UCSD-AML1 (cell line): Measurements from ENCODE around the gene HEXD.

Source experiments
- DNase-seq: peaks from one replicate; lab custom pipeline; 2025; ENCODE audit not compliant: unreplicated experiment; lab: John Stamatoyannopoulos, UW

The HEXD gene

DNA sequence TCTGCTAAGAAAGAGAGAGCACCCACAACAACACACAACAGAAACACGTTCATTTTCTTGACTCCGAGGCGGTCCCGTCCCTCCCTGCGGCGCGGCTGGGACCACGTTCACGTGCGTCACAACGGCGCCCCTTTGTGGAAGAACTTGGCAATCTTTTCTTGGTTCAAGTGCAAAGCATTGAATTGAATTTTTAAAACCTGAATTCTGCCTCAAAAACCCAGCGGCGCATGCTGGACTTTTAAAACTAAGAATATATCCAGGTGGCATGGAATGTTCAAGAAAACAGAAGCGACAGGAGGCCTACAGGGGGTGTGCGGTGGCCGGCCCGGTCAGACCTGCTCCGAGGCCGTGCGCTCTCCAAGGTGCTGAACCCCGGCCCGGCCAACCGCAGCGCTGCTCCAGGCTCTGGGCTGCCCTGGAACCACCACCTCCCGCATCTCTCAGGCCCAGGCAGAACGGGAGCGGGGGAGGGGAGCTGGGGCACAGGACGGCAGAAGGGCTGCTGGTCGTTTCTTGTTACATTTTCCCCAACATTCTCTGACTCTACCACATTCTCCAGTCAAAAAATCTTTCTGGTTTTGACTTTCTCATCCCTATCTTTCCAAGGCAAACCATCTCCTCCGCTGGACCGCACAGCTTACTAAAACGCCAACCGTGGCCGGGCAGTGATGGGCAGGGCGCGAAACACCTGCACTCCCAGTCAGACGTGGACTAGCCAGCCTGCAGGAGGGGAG lies 3.4 kb upstream of the HEXD start:
- DNase-seq: peak; percentile 74

DNA sequence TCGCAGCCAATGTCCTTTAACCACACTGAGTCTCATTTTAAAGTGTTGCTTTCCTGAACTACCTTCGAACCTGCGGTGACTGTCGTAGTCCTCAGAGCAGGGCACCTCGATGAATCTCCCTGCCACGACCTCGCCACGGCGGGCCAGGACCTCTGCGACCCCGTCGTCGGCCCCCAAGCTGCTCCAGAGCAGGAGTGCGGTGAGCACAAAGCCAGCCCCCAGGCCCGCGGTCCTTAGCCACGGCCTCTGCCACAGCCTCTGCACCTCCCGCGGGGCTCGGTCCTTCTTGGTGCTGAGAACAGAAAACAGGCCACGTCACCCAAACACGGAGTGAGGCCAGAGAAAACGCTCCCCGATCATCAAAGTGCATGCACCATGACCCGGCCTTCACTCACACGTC lies 2.8 kb upstream of the HEXD start:
- DNase-seq: no peak

GRCh38 chr17:82415786-82416185 lies 2.4 kb upstream of the HEXD start:
- DNase-seq: no peak

- no peak for DNase-seq
These were observed 1.9 kb upstream of the HEXD start for GRCh38 chr17:82416264-82416663.

- DNase-seq: no peak
These were observed 1.4 kb upstream of the HEXD start for GRCh38 chr17:82416771-82417170.

DNA sequence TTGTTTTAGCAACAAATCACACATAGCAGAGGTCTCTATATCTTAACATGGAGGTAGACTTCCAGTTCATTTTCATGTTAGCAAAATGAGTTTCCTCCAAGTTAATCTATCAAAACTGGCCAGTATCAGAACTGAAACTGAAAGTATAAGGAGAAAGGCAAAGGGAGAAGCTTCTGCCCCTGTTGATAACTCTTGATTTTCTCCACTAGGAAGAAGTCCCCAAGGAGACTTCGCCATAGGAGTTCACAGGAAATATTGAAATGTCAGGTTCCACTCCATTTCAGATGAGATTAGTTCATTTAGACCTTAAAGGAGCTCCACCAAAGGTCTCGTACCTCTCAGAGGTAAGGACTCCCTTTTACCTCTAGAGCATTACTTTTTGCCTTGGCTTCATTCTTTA lies 1.4 kb downstream of the HEXD start:
- DNase-seq: no peak

- DNase-seq: peak; percentile 58
These were observed 6.1 kb downstream of the HEXD start for GRCh38 chr17:82424001-82424862.

- DNase-seq: no peak
These were observed 6.7 kb downstream of the HEXD start for GRCh38 chr17:82424863-82425159.

DNA sequence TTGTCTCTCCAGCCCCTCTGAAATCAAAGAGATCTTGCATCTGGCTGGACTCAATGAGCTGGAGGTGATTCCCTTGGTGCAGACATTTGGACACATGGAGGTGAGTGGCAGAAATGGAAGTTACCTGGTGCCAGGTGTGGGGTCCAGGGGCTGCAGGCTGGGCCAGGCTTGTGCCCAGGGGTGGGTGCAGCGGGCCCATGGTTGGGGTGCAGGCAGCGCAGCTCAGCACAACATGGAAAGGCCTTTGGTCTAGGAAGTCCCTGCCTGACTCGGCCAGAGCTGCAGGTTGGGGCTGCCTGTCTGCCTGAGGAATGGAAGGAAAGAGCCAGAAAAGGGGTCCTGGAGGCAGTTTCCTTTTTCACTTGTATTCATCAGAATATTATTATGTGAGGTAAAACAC lies 10.4 kb downstream of the HEXD start:
- no peak for DNase-seq

- no peak for DNase-seq
These were observed 11.7 kb downstream of the HEXD start for GRCh38 chr17:82429824-82430223.

GRCh38 chr17:82432017-82432416 lies 13.9 kb downstream of the HEXD start:
- DNase-seq: no peak

- no peak for DNase-seq
These were observed 15.5 kb downstream of the HEXD start for GRCh38 chr17:82433560-82434215.

DNA sequence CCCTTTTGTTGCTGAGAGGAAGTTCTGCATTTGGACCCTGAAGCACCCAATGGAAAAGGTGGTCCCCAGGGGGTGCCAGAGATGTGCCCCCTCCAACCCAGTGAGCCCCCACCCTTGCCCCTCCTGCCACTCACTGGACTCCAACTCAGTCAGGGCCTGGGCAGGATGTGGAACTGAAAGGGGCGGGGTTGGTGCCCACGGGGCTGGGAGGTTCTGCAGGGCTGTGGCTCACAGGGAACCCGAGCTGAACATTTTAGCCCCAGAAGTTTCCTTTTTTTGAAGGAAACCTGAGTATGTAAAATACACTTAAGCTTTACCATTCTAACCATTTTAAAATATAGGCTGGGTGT lies 16.0 kb downstream of the HEXD start:
- DNase-seq: peak; percentile 37

- no peak for DNase-seq
These were observed 17.0 kb downstream of the HEXD start for GRCh38 chr17:82435103-82435502.

DNA sequence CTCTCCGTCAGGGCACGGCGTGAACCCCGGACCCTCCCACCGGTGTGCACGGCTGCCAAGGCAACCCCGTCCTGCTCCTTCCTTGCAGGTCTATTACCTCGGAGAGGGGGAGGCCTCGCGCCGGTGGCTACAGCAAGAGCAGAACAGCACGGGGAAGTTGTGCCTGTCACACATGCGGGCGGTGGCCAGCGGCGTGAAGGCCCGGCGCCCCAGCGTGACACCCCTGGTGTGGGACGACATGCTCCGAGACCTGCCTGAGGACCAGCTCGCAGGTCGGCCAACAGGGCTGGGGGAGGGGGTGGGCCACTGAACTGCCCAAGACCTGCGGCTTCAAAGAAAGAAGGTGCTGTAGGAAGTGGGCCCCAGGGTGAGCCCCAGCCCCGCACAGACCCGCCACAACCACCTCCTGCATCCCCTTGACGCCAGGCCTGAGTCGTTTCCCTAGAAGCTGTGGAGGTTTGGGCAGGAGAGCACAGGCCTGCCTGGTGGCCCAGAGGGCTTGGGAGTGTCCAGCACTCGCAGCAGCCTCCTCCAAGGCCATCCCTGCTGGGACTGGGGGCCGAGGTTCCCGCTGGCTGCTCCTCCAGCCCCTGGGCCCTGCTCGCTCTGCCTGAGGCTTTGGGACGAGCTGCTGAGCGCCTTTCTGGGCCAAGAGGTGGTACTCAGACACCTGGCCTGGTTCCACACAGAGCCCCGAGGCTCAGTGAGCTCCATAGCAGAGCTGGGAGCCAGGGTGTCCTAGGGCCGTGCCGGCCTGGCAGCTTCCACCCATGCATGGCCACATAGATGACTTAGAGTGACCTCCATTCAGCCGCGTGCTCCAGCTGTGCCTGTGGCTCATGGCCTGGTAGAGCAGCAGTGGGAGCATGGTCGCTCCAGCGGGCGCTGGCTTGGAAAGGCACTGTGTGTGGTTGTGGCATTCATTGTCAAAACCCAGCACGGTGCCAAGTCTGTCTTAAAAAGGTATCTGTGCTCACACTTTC lies 17.7 kb downstream of the HEXD start:
- DNase-seq: no peak

GRCh38 chr17:82436601-82437324 lies 18.6 kb downstream of the HEXD start:
- no peak for DNase-seq

- no peak for DNase-seq
These were observed 19.1 kb downstream of the HEXD start for GRCh38 chr17:82437325-82437668.

- no peak for DNase-seq
These were observed 20.4 kb downstream of the HEXD start for GRCh38 chr17:82438401-82439193.

DNA sequence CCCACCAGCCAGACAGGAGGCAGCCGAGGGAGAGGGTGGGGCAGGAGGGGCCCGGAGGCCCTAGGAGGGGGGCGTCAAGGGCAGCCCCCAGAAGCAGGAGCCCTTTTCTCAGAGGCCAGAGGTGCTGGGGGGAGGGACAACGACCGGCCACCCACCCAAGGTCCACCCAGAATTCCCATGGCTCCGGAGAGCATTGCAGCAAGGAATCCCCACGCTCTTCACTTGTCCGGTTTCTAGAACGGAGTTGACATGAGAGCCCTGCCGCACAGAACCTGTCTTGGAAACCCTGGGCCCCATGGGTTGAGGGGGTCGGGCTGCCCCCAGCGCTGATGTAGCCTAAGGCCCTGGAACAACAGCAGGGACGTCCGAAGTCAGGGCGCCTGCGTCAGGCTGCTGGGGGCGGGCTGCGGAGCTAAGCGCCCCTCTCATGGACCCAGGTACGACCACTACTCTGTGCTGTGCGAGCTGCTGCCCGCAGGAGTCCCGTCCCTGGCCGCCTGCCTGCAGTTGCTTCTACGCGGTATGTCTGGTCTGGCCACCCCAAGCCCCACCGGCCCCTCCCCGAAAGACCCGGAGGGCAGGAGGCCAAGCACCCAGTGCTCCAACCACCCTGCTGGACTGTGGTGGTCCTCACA lies 21.2 kb downstream of the HEXD start:
- DNase-seq: no peak
